GF-D8 (cell line): Measurements from ENCODE around the gene SCN9A.
"Not testable (repeated sequence)": the region's sequence is repeated elsewhere in the genome, so short reads cannot be mapped to it uniquely, and the experiment has no call there.

Source experiments
- DNase-seq: peaks from one replicate; lab custom pipeline; 2025; lab: John Stamatoyannopoulos, UW

Gene SCN9A

DNA sequence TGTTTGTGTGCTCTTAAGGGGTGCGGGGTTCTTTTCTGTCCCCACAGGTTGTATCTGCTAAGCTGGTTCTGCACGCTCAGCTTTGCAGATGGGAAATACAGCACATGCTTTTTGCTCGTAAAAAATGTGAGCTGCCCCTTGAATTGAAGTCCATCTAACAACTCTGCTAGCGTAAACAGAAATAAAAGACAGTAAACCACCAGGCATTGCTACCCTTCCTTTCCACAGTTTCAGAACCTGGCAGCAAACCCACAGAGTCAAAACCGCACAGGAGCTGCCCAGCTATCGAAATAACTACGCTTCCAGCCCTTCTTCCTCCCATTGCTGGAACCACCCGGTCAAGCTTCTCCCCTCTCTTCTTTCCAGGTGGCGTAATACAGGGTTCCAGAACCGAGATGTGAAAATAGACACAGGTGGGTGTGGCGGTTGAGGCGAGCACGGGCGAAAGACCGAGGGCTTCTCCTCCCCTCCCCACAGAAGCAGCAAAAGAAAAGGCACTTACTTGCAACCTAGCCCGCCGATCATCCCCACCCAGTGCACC is 479 bp downstream of the SCN9A start:
- DNase-seq: no peak

DNA sequence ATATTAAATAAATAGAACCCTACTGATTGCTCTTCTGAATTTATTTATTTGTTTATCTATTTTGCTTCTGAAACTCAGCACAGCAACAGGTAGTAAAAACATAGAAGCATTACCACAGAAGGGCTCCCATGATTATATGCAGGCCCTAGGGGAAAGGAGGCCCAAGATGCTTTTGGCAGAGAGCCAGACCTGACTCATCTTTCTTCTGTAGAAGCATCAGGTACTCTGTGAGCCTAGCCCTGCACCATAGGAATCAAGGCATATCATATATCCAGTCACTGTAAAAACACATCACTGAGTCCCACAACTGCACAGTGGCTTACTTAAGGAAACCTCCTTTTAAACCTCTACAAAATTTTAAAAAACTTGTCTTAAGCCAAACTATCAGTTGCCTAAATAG is 1.8 kb downstream of the SCN9A start:
- no peak for DNase-seq

DNA sequence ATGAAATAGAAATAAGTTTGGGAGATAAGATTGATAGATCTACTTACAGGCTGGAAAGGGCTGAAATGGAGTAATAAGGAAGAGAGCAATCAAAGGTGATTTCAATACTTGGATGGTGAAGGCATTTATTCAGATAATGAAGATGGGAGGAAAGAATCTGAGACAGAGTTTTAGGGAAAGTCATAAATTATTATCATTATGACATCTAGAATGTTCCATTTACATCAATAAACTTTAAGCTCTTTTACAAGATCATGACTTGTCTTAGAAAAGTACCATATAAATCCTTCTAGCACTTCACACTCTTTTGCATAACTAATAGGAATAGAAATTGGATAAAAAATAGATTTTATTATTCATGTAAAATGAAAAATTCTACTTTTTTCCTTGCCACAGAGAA is 2.2 kb downstream of the SCN9A start:
- DNase-seq: no peak

DNA sequence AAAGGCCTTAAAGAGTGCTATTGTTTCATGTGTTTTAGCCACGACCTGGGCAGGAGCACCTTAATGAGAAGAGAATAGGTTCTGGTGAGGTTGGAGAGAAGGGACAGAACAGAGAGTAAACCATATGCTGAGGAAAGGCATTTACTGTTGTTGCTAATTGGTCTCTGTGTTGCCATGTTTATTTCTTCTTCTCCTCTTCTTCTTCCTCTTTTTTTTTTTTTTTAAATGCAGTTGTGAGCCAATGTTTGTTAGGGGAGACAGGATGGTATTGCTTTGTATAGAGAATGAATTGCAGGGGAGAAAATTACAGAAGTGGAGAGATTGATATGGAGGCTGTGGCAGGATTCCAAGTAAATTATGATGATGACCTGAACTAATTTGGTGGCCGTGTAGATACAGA is 2.6 kb downstream of the SCN9A start:
- DNase-seq: no peak

DNA sequence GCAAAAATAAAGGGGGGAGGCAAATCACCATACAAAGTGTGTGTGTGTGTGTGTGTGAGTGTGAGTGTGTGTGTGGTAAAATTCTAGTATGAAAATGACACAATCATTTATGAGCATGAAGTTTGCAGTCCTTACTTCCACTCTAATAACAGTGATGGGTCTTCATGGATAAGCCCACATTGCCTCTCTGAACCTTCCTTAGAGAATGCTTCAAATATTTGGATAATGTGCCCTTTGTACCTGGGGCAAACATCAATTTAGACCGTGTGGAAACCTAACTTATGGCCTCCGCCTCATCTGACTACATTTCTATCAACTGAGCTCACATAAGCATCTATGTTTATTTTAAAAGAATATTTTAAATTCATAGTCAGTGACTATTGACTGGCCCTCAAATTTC is 3.7 kb downstream of the SCN9A start:
- no peak for DNase-seq

DNA sequence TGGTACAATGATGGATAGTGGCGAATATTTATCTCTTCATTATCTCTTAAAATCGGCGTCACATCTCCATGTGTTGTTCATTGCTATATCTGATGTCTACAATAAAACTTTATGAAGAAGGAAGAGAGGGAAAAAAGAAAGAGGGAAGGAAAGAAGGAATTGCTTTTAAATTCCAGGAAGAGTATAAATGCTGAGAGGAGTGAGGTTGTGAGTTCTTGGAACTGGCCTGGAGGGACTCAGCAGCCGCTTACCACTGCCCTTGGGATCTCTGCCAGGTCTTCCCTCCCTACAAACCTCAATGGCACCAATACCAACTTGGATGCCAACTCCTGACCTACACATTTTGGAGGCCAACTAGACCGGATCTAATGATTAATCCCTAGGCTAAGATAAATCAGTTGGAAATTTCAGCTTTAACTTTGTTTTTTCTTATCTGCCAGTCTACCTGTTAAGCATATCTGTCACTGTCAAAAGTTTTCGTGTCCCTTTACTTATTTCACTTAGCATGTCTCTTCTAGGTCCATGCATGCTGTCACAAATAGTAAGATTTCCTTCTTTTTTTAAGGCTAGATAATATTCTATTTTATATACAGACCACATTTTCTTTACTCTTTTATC is 9.8 kb downstream of the SCN9A start:
- DNase-seq: no peak

DNA sequence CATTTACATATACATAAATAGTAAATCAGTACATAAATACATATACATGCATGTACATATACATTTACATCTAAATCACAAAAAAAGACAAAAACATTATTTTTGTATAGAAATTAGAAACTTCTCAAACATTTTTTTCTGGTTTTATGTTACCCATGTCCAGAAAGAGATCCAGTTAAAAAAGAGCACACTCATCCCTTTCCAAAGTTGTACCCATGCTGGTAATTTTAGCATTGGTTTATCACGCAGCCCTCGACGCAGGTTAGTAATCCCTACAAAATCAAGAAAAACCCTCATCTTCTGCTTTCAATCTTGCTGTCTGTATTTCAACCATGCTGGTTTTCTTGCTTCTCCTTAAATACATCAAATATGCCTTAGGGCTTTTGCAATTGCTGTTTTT is 10.5 kb downstream of the SCN9A start:
- DNase-seq: no peak

DNA sequence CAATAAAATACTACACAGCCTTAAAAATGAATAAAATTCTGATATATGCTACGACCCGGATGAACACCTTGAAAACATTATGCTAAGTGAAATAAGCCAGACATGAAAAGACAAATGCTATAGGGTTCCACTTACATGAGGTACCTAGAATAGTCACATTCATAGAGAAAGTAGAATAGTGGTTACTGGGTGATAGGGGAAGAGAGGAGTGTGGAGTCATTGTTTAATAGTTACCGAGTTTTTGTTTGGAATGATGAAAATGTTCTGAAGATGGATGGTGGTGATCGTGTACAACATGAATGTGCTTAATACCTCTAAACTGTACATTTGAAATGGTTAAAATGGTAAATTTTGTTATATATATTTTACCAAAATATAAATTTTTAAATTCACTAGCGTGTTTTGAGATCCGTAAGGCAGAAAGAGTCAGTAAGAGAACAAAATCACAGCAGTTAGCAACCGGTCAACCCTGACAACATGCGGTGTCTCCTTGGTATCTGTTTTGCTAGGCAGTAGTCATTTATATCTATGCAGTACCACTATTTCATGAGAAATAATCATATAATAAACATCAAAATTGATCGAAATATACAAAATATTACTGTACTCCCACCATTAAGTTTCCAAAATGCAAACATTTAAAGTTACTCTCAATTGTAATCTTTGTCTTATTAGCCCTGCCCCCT is 11.1 kb downstream of the SCN9A start:
- DNase-seq: no peak

DNA sequence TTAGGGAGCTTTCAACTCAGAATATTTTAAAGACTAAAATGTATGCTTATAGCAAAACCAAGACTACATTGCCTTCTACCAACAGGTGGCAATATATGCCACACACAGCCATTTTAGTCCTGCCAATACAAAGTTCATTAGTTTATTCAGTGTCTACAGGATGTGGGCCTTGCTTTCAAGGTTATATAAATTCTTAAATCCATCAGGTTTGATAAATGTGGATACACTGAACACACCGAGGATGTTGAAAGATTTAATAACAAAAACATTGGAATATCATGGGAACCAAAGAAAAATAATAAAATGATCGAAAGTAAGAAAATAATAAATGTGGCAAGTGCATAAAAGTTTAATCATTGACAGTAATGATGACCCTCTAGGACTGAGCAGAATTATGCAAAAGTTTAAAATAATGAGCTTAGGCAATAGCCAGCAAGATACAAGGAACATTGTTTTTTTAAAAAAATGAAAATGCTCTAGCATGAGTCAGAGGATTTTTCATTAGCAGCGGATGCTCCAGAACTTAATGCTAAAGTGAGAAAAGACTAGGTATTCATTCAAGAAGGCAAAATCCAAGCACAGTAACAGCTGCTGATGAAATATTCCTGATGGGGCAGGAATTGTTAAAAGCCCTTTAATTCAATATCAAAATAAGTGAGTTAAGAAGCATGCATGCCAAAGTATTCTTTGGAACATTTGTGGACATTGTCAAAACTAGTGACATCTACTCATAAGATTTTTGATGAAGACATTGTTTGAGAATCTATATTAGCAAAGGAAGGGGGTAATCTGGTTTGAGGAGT is 14.2 kb downstream of the SCN9A start:
- DNase-seq: no peak

DNA sequence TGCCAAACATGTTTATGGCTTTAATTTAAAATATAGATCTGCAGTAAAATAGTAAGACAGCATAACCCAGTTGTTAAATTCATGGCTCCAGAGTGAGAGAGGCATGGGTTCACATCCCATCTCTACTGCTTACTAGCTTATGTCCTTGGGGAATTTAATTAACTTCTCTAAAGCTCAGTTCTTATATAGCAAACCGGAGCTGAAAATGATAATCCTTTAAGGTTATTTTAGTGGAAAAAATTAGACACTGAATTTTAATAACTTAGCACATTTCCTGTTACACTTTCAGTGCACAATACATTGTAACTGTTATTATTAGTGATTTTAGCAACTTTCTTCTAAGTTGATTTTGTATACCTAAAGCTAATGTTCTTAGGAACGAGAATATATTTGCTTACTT is 14.8 kb downstream of the SCN9A start:
- no peak for DNase-seq

DNA sequence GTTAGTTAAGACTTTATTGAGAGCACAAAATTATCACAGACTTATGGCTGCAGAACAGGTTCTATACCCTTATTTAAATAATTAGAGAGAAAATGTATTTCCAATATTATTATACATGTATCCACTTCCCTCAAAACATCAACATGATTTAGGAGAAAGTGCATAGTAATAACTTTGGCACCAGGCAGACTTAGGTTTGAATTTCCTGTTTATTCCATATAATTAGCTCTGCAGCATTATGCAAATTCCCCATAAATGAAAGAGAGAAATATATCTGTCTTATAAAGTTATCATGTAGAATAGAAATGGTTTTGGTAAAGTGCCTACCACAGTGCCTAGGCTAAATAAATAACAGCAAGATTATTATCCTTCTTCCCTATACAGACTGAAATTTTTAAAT is 15.3 kb downstream of the SCN9A start:
- no peak for DNase-seq

DNA sequence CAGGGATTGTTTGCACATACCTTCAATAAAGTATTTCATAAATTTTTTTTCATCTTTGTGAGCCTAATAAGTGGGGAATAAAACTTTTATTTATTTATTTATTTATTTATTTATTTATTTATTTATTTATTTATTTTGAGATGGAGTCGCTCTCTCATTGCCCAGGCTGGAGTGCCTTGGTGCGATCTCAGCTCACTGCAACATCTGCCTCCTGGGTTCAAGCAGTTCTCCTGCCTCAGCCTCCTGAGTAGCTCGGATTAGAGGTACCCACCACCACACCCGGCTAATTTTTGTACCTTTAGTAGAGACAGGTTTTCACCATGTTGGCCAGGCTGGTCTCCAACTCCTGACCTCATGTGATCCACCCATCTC is 17.8 kb downstream of the SCN9A start:
- not testable (repeated sequence) for DNase-seq

DNA sequence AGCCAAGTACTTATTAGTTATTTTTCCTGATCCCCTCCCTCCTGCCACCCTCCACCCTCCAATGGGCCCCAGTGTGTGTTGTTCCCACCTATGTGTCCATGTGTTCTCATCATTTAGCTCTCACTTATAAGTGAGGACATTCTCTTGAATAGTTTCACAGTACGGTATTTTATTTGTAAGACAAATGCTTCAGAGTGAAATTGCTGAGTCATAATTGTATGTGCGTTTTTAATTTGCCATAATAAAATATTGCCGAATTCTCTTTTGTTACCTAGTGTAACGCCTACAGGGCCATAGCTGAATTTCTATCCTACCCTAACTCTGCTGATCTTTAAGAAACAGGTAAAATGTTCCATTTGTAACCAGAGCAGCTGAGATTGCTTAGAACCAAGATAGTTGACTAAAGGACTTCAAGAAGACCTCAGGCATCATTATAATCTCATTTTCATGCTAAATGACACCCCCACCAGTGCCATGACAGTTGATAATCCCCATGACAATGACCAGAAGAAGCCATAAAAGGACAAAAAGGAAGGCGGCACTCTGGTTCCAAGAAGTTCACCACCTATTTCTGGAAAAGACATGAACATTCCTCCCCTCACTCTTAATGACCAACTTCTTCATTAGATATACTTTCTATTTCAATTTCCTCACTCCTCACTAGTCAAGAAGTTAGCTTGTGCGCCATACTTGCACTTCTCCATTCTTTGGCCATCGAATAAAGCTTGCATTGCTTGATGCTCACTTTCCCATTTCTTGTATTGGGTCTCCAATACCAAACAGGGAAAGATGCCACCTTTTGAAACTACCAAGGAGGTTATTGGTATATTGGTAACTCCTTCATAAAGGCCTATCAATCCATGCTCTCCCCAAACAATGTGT is 18.4 kb downstream of the SCN9A start:
- no peak for DNase-seq

DNA sequence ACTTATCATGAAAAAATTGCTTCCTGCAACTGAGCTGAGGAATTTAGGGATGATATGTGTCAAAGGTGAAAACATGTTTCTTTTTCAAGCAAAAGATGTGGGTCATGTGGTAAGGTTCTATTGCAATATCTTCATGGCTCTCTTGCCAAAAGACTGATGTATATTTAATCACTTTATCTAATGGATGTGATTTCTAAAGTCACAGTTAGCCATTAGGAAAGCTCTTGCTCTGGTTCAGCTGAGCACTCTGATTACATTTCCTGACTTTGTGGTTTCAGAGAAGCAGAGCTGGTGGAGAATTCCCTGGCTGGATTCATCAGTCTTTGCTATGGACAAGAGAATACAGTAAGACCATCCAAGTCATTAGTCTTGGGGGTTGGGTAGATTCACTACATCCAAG is 24.4 kb downstream of the SCN9A start:
- DNase-seq: no peak

DNA sequence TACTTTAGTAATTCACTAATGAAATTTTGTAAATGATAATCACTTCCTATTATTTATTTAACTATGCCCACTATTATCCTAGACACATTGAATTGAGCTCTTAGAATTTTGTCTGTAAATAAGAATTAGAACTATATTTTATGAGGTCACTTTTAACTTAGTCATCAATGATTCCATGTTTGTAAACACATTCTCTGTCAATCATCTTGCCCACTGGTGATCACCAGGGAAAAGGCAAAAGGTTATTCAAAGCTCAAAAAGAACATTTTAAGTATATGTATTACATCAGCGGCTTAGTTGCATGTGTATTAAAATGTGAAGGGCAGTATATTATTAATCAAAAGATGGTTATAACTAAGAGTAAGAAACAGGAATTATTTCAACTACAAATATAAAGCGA is 25.2 kb downstream of the SCN9A start:
- no peak for DNase-seq

DNA sequence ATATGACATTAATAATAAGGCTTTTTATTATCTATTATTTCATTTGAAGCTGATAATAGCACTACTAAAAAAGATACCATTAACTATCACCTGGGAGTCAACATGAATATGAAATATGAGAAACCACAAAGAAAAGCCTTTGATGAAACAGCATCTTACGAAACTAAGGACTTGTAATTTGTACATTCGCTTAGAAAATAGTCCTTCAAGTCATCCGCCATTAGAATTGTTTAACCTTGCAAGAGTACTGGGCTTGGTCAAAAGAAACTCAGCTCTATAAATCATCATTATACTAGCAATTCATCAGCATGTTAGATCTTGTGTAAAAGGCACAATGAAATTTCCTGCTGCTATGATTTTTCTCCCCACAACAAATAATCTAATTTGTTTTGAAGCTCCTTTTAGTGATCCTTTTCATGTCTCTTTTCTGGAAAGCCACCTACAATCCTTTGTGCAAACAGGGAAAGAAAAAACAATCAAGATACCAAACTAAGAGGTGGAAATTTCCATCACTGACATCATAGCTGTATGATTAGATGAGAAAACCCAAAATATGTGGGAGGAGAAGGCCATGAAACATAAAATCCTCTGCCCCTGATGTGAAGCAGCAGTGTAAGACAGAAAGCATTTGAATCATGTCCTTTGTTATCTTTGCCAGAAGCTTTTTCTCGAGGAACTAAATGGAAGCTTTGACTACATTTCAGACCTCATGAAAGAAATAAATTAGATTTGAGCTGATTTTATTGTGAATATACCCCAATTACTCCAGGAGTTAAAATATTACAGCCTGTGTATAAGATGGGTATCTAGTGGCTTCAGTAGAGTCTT is 31.2 kb downstream of the SCN9A start:
- no peak for DNase-seq

DNA sequence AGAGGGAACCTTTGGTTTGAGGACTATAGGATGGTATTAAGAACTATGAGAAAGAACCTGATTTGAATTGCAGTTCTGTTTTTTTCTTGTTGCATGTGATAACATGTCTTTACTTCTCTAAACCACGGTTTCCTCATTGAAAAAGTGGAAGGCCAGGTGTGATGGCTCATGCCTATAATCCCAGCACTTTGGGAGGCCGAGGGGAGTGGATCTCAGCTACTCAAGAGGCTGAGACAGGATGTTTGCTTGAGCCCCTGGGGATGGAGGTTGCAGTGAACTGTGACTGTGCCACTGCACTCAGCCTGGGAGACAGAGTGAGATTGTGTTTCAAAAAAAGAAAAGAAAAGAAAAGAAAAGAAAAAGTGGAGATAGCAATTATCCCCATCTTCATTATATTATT is 32.3 kb downstream of the SCN9A start:
- no peak for DNase-seq

DNA sequence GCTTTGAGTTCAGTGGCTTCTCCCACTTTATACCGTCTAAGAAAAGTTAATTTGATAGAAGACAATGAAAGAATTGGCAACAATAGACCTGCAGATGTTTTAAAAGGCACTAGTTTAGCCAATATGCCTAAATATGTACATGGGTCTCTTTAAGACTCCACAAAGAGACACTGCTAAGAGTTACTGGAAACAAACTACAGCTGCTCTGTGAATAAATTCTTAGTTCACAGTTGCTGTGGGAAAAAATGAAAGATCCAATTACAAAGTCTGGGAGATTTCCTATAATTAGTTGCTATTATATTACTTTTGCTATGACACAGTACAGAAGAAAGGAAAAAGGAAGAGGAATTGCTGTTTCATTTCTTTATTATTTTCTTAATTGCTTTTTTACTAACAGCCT is 34.3 kb downstream of the SCN9A start:
- DNase-seq: no peak

DNA sequence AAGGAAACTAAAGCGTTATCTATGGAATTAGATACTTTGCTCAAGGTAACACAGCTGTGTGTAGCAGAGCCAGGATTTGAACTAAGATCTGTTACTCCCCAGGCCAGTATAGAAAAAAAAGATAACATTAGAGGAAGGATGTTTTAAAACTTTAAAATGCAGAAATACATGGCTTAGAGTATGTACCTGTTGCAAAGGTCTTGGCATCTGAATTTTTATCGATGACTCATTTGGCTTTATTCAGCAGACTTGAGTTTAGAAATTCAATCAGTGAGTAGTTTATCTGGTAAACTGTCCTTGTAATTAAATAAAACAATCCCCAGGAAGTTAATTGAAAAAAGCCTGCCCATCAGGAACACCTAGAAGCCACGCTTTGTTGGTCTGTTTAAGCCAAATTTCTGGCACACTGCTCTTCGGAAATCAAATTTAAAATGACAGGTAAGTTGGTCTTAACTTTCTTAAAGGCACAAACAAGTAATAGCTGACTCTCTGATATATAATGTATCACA is 36.9 kb downstream of the SCN9A start:
- DNase-seq: no peak

DNA sequence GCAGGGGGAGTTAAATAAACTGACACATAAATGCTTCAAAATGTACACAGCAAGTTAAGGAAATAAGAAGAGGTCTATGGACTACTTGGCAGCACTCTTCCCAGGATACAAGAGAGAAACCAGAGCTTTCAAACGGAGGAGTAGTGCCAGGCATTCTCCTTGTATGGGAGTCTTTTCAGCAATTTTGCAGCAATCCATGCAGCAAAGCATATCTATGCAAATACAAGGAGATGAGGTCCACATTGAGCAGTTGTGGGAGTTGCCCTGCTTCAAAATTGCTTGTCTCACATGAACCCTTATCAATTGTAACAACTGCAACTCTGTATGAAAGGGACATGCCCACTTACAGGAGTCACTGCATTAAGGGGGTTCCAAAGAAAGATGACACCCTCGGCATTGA is 37.8 kb downstream of the SCN9A start:
- DNase-seq: no peak

DNA sequence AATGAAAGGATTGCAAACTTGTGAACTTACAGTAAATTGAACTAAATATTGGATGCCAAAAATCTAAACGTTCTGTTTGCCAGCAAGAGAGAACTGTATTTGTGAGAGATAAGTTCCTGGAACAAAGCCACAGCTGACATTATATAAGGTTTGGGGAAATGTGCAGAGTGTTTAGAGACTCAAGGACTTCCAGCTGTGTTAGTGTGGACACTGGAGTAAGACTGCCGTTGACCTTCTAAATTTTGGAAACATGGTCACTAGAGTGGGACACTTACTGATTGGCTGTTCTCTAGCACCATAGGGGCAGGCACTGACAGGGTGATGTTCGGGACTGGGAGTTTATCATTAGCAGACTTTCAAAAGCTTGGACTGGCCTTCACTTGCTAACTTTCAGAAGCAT is 40.5 kb downstream of the SCN9A start:
- DNase-seq: no peak
